NCI-H146 treated with DMSO at 0.1 percent for 48 hours (cell line): ENCODE data around the gene RHOT1.

Experiments
- DNase-seq: peaks from one replicate; lab custom pipeline; 2025; ENCODE audit not compliant: unreplicated experiment; lab: John Stamatoyannopoulos, UW

Gene RHOT1

GRCh38 chr17:32266389-32267301 is 124.3 kb downstream of the RHOT1 start:
- DNase-seq, result no peak

GRCh38 chr17:32267690-32268205 is 125.4 kb downstream of the RHOT1 start:
- DNase-seq, result no peak

DNA sequence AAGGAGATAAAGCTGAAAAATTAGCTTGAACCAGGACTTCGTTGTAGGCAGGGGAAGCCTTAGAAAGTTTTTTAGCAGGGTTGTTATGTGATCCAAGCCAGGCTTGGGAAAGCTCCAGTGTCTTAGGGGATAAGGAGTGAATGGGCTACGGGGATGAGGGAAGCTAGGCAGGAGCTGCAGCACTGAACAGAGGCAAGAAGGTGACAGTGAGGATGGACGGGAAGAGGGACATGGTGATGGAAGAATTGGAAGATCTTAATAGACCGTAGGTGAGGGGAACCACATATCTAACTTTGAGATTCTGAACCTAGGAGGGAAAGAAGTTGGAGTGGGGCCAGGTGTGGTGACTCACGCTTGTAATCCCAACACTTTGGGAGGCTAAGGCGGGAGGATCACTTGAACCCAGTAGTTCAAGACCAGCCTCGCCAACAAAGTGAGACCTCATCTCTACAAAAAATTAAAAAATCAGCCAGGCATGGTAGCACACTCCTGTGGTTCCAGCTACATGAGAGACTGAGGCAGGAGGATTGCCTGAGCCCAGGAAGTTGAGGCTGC is 126.5 kb downstream of the RHOT1 start:
- DNase-seq, result no peak

- DNase-seq, result no peak
Observed at GRCh38 chr17:32269377-32269776, 127.1 kb downstream of the RHOT1 start.

DNA sequence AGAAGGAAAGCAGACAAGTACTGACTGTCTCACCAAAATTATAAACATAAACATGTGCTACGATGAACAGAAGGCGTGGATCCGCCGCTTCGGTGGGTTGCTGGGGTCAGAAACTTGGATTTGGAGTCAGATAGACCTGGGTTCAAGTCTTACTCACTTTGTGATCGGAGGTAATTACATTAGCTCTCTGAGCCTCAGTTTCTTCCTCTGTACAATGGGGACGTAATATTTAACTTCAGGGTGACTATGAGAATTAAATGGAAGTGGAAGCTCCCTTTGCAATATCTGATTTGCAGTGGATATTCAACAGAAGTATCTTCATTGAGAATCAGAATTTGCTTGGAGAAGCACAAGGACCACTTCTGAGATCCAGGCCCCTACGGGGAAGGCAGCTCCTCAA is 129.5 kb downstream of the RHOT1 start:
- no peak for DNase-seq

DNA sequence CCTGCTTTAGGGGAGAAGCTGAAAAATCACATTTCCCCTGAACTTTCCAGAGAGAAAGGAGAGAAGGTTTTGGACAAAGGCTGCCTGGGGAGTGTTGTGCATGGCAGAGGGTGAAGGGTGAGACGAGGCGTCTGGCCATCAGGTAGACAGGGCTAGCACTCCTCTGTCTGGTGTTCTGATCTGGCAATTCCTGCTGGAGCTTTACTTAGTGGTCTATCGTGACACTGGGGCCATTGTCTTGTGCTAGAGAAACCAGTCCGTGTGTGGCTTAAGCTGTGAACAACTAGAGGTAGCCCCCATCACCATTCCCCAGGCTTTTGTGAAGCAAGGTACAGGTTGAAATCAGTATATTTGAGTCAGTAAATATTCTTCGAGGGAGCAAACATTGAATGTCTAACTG is 131.8 kb downstream of the RHOT1 start:
- no peak for DNase-seq

- DNase-seq, result no peak
Observed at GRCh38 chr17:32274643-32275042, 132.3 kb downstream of the RHOT1 start.
